GM19324 (cell line): ENCODE measurements around the gene BLTP3A.
"Not testable (repeated sequence)": the region's sequence is repeated elsewhere in the genome, so short reads cannot be mapped to it uniquely, and the experiment has no call there.

Source experiments
- ATAC-seq: cut with Tn5 transposase; IDR thresholded peaks from one replicate; pipeline ENCODE4 v1.9.1; 2021; ENCODE audit warnings: mild to moderate bottlenecking, moderate library complexity; ENCODE audit not compliant: unreplicated experiment, low FRiP score

BLTP3A gene

GRCh38 chr6:34791701-34792604 lies at the start of gene BLTP3A:
Gene BLTP3A (plus strand): TSS chr6:34792083. CDS start chr6:34792251, 168 bp downstream.
- ATAC-seq, result peak; percentile 91

- no peak for ATAC-seq
These were observed 49.8 kb upstream of the BLTP3A start for GRCh38 chr6:34742094-34742493.

GRCh38 chr6:34743625-34744293 lies 48.1 kb upstream of the BLTP3A start:
- no peak for ATAC-seq

GRCh38 chr6:34744294-34744647 lies 47.6 kb upstream of the BLTP3A start:
- not testable (repeated sequence) for ATAC-seq

GRCh38 chr6:34745277-34746103 lies 46.4 kb upstream of the BLTP3A start:
- no peak for ATAC-seq

GRCh38 chr6:34746104-34746846 lies 45.6 kb upstream of the BLTP3A start:
- no peak for ATAC-seq

- ATAC-seq, result no peak
These were observed 43.1 kb upstream of the BLTP3A start for GRCh38 chr6:34748757-34749156.

- not testable (repeated sequence) for ATAC-seq
These were observed 35.4 kb upstream of the BLTP3A start for GRCh38 chr6:34756513-34756856.

GRCh38 chr6:34757687-34758274 lies 34.1 kb upstream of the BLTP3A start:
- ATAC-seq, result no peak

- no peak for ATAC-seq
These were observed 31.8 kb upstream of the BLTP3A start for GRCh38 chr6:34760108-34760507.

- not testable (repeated sequence) for ATAC-seq
These were observed 30.2 kb upstream of the BLTP3A start for GRCh38 chr6:34761681-34762080.

- ATAC-seq, result no peak
These were observed 23.7 kb upstream of the BLTP3A start for GRCh38 chr6:34768148-34768547.

GRCh38 chr6:34771727-34772126 lies 20.2 kb upstream of the BLTP3A start:
- no peak for ATAC-seq

GRCh38 chr6:34772940-34773339 lies 18.9 kb upstream of the BLTP3A start:
- ATAC-seq, result no peak

- no peak for ATAC-seq
These were observed 18.0 kb upstream of the BLTP3A start for GRCh38 chr6:34773916-34774315.

GRCh38 chr6:34774967-34775366 lies 16.9 kb upstream of the BLTP3A start:
- ATAC-seq, result no peak

GRCh38 chr6:34785375-34785774 lies 6.5 kb upstream of the BLTP3A start:
- ATAC-seq, result not testable (repeated sequence)

GRCh38 chr6:34787152-34787551 lies 4.7 kb upstream of the BLTP3A start:
- not testable (repeated sequence) for ATAC-seq

- ATAC-seq, result no peak
These were observed 3.8 kb upstream of the BLTP3A start for GRCh38 chr6:34788111-34788510.

- no peak for ATAC-seq
These were observed 651 bp upstream of the BLTP3A start for GRCh38 chr6:34791164-34791700.
